A204.1 (cell line): ENCODE data around the gene GPR25.

Source experiments
- FAIRE-seq: peaks from 2 replicates; lab custom pipeline; 2012; peaks lifted over from hg19 to GRCh38; lab: Jason Lieb, UNC

Gene GPR25

DNA sequence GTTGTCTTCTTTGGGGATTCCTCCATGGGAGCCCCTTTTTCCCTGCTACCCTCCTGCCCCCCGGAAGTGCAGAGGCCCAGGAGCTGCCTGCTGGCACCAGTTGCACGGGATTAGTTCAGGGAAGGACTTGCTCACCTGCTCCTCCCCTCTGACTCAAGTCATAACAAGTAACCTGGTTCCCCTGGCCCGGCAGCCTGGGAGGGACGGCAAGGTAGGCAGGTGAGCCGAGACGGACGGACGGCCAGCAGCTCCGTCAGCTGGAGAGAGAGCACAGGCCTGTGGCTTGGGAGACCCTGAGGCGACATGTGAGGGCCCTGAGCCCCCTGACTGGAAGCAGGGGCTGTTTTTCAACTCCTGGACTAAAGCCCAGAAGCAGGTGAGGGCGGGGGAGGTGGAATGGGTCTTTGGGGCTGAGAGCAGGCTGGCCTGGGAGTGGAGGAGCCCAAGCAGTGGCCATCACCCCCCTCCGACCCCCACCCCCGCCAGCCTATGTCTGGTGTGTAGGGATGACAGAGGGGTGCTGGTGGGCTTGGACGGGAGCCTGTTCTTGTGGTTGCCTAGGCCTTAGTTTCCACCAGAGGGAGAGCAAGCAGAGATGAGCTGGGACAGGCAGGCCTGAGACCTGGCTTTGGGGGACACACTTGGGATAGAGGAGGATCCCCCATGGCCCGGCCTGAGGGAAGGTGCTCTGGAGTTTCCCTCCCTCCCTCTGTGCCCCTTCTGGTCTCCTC lies 22.1 kb downstream of the GPR25 start, which contains the start of gene INAVA:
INAVA (plus strand) TSS at position 189 of the 731 bp plus-strand sequence. CDS start 3,501 bp downstream, outside the sequence.
- FAIRE-seq, result no peak

- no peak for FAIRE-seq
These were observed 22.6 kb downstream of the GPR25 start for GRCh38 chr1:200895443-200895789.

GRCh38 chr1:200895801-200896530 lies 23.2 kb downstream of the GPR25 start:
- FAIRE-seq, result no peak

GRCh38 chr1:200896531-200897196 lies 23.9 kb downstream of the GPR25 start:
- FAIRE-seq, result no peak

- FAIRE-seq, result no peak
These were observed 24.5 kb downstream of the GPR25 start for GRCh38 chr1:200897259-200897658.

- FAIRE-seq, result no peak
These were observed 26.2 kb downstream of the GPR25 start for GRCh38 chr1:200899015-200899386.

- no peak for FAIRE-seq
These were observed 26.7 kb downstream of the GPR25 start for GRCh38 chr1:200899451-200899915.

DNA sequence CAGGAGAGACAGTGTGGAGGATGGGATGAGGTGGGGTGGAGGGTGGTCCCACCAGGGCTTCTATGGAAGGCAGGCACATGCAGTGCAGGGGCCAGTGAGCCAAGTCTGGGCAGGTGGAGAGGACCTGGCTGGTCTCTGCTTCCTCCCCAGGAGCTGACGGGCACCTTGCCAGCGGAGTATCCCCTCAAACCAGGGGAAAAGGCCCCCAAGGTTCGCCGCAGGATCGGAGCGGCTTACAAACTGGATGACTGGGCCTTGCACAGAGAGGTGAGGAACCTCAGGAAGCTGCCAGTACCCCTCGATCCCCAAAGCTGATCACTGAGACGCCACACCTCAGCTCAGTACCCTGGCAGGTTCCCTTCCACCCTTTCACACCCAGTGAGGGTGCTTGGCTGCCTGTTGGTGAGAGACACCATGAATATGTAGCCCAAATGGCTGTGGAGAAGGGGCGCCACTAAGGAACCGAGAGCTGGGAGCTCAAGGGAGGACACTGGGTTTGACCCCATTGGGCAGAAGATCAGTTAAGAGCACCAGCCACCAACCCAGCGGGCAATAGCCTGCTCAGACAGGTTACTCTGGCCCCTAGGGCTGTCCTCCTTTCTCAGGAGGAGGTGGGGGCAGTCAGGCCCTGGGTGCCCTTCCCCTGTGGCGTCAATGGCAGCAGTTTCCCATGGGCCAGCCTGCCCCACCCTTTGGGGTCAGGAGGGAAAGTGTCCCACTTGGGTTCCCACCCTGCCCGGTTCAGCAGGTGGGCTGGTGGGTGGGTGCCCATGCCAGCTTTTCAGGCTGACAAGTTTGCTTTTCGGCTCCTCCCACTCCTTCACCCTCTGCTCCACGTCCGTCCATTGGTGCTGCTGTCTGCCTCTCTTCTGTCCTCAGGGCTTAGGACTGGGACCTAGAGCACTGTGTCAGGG lies 27.4 kb downstream of the GPR25 start:
- FAIRE-seq, result no peak

GRCh38 chr1:200900877-200901276 lies 28.1 kb downstream of the GPR25 start:
- no peak for FAIRE-seq

DNA sequence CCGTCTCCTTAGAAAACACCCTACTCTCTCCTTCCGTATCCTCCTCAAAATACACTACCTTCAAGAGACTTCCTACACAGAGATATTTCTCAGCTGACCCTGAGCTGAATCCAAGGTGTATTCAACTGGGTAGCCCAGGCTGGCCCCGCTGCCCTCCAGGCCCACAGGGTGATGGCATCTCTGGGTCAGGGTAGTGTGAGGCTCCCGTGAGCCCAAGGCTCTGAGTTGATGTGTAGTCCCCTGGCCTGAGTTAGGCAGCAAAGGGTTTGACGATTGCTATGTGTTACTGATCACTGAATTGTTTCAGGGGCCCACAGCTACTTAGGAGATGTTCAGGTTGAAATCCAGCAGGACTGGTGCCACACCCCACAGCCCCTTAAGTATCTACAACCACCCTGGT lies 28.6 kb downstream of the GPR25 start:
- FAIRE-seq, result no peak

DNA sequence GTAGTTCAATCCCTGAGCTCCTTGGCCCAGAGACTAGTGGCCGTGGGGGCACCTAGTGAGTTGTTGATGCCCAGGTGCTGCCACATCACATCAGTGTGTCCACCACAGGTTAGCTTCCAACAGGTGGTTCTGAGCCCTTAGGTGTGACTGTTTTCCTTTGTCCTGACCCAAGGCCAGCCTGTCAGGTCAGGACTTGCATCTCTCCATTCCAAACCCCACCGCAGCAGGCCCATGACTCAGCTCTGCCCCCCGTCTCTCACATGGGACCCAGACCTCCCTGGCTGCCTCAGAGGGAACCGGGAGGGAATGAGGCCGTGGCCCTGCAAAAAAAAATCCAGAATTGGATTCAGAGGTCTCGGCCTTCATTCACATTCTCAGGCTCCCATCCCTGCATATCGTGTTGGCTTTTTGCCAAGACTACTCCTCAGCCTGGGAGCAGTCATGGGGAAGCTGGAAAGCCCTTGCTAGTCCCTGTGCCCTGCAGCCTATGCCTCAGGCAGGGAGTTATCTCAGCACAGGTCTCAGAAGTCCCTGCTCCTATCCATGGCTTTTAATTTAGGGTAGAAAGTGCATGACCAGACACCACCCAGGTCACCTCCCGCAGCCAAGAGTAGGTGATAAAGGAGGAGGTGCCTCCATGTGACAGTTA lies 29.1 kb downstream of the GPR25 start:
- FAIRE-seq, result no peak

DNA sequence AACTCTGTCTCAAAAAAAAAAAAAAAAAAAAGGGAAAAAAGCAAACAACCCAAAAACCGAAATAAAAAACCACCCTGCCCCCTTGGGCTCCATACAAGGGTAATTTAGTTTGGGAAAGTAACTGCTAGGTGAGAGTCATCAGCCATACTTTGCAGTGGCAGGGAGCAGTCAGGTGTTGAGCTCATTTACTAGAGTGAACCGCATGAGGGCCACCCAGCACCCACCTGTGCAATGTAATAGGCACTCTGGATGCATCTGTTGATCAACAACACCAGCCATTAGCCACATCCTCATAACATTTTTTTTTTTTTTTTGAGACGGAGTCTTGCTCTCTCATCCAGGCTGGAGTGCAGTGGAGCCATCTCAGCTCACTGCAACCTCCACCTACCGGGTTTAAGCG lies 31.0 kb downstream of the GPR25 start:
- FAIRE-seq, result no peak

DNA sequence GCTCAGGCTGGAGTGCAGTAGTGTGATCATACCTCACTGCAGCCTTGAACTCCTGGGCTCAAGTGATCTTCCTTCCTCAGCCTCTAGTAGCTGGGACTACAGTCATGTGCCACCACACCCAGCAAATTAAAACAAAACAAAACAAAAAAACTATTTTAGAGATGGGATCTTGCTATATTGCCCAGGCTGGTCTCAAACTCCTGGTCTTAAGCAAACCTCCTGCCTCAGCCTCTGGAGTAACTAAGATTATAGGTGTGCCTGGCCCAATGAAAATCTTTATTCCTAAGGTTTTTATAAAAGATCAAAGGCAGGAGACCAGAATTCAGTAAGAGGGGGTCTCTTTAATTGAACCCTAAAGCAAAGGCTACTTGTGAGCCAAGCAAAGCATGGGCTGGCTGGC lies 32.0 kb downstream of the GPR25 start:
- no peak for FAIRE-seq

GRCh38 chr1:200905411-200906052 lies 32.8 kb downstream of the GPR25 start:
- FAIRE-seq, result no peak

DNA sequence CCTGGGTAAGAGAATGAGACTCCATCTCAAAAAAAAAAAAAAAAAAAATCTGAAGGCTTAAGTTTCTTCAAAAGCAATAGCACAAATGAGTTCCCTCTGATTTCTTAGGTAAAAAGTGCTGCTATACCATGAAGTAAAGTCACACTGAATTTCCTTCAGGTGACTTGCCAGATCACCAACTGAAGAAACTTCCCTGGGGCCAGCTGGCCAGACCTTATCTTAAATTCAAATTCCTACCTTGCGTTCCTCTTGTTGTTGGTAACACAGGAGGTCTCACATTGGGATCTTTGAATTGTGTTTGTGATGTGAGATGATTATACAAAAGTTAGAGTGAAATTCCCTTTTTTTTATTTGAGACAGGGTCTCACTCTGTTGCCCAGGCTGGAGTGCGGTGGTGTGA lies 33.7 kb downstream of the GPR25 start:
- no peak for FAIRE-seq

GRCh38 chr1:200907611-200908097 lies 34.9 kb downstream of the GPR25 start:
- no peak for FAIRE-seq

GRCh38 chr1:200908191-200908868 lies 35.5 kb downstream of the GPR25 start:
- FAIRE-seq, result no peak

- FAIRE-seq, result no peak
These were observed 36.3 kb downstream of the GPR25 start for GRCh38 chr1:200909071-200909470.

DNA sequence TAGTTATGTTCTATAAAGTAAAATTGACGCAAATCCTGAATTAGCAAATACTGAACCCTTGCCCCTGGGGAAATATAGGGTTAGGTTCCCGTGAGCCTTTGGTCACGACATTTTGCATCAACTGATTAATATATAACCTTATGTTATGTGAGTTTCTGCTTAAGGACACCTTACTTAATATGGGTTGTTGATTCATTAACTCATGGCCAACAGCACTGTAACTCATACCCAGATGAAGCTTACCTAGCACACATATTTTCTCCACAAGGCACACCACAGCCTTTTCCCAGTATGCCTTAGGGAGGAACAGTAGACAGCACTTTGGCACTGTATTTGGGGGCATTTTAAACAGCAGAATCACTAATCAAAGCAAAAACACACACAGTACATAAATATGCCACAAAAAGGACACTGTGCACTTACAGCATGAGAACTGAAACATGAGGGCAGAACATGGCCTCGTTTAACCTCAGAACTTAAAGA lies 37.0 kb downstream of the GPR25 start:
- no peak for FAIRE-seq

GRCh38 chr1:200911361-200911760 lies 38.6 kb downstream of the GPR25 start:
- FAIRE-seq, result no peak
